GM19351 (cell line): ENCODE data around the gene WDR13.
"Not testable (repeated sequence)": the region's sequence is repeated elsewhere in the genome, so short reads cannot be mapped to it uniquely, and the experiment has no call there.

Source experiments
- ATAC-seq: cut with Tn5 transposase; IDR thresholded peaks from one replicate; pipeline ENCODE4 v1.9.1; 2021; ENCODE audit warnings: mild to moderate bottlenecking, moderate library complexity; ENCODE audit not compliant: unreplicated experiment

WDR13 gene

GRCh38 chrX:48652055-48652579, 54.8 kb downstream of the WDR13 start:
- not testable (repeated sequence) for ATAC-seq

DNA sequence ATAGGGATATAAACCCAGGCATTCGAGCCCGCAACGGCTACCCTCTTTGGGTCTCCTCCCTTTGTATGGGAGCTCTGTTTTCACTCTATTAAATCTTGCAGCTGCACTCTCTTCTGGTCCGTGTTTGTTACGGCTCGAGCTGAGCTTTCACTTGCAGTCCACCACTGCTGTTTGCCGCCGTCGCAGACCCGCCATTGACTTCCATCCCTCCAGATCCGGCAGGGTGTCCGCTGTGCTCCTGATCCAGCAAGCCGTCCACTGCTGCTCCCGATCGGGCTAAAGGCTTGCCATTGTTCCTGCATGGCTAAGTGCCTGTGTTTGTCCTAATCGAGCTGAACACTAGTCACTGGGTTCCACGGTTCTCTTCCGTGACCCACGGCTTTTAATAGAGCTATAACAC, 57.5 kb downstream of the WDR13 start:
- ATAC-seq: not testable (repeated sequence)
